Right kidney (tissue), 9 donors: Measurements from ENCODE around the gene ITK.

ENCODE experiments used
- DNase-seq: peaks from one replicate; pipeline ENCODE4 v3.0.0-alpha.2; 2016
- long read RNA-seq, 8 donors: transcript quantifications; one replicate each; lab custom pipeline, GENCODE V29; 2026

Gene ITK
- long read RNA-seq, donor 1: 0 reads
- long read RNA-seq, donor 2: 0 reads
- long read RNA-seq, donor 3: 0 reads
- long read RNA-seq, donor 4: 0 reads
- long read RNA-seq, donor 5: 0 reads
- long read RNA-seq, donor 6: 0 reads
- long read RNA-seq, donor 7, partial matches to known transcripts: 63 of 63 reads
- long read RNA-seq, donor 7, other reads (novel, unspliced or antisense): 0 of 63 reads
- long read RNA-seq, donor 8, full-length matches to known transcripts: 1 of 1 reads
- long read RNA-seq, donor 8, partial matches to known transcripts: 0 of 1 reads
- long read RNA-seq, donor 8, other reads (novel, unspliced or antisense): 0 of 1 reads

GRCh38 chr5:157180374-157181264 lies at the start of gene ITK:
Gene ITK (plus strand): TSS chr5:157180840. CDS start chr5:157180978, 138 bp downstream.
- DNase-seq: no peak

GRCh38 chr5:157130925-157131324 lies 49.7 kb upstream of the ITK start:
- no peak for DNase-seq

- DNase-seq: no peak
These were observed 48.4 kb upstream of the ITK start for GRCh38 chr5:157132281-157132612.

DNA sequence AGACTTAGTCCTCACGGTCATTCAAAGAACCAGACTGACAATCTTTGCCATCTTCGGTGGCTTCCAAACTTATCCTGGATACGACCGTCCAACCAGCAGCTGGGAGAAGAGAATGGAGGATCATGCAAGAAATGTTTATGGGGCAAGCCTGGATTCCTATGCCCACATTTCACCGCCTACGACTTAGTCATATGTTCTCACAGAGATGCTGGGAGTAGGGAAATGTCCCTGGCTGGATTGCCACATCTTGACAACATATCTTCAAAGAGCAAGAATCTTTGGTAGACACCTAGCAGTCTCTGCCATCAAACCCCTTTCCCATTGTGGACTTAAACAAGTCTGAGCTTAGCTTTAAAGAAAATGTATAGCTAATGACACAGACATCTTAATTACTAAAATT lies 42.9 kb upstream of the ITK start:
- no peak for DNase-seq

- peak; percentile 87 for DNase-seq
These were observed 38.1 kb upstream of the ITK start, which contains the start of gene MED7 for GRCh38 chr5:157142317-157143126. Gene MED7 (minus strand): TSS chr5:157142865. CDS start chr5:157139431, 3,434 bp downstream.

- peak; percentile 92 for DNase-seq
These were observed 37.3 kb upstream of the ITK start for GRCh38 chr5:157143127-157143971.

- peak; percentile 45 for DNase-seq
These were observed 31.7 kb upstream of the ITK start for GRCh38 chr5:157148734-157149615.

DNA sequence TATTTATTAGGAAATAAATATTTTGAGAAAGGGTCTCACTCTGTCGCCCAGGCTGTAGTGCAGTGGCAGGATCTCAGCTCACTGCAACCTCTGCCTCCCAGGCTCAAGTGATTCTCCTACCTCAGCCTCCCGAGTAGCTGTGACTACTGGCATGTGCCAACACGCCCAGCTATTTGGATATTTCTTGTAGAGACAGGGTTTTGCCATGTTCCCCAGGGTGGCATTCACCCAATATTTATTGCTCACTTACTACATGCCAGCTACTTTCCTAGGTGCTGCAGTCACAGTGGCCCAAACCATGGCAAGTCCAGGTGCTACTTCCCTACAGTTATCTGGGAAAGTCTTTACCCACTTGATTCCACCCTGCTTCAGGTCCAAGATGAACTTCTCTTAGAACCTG lies 29.6 kb upstream of the ITK start:
- no peak for DNase-seq

GRCh38 chr5:157155297-157155696 lies 25.3 kb upstream of the ITK start:
- no peak for DNase-seq

GRCh38 chr5:157157293-157157891 lies 23.2 kb upstream of the ITK start:
- DNase-seq: no peak

DNA sequence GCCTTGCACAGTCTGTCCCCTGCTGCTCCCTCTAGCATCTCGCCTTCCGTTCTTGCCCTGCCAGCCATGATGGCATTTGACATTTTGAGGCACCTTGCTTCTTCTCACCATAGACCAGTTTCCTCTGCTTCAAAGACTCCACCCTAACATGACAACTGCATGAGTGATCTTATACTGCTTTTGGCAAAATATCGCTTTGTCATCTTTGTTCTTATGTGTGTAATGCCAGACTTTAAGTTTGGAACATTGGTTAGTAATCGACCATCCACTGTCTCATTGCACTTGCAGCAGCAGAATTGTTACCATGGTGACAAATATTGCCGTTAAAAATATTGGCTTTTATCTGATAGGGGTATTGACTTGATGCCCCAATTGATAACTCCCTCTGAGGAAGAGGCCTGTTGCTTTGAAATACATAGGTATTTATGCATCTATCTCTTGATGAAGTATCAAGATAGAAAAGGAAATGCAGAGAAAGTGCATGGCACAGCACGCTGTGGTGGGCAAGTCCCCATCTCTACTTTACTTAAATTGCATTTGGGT lies 21.4 kb upstream of the ITK start:
- no peak for DNase-seq

DNA sequence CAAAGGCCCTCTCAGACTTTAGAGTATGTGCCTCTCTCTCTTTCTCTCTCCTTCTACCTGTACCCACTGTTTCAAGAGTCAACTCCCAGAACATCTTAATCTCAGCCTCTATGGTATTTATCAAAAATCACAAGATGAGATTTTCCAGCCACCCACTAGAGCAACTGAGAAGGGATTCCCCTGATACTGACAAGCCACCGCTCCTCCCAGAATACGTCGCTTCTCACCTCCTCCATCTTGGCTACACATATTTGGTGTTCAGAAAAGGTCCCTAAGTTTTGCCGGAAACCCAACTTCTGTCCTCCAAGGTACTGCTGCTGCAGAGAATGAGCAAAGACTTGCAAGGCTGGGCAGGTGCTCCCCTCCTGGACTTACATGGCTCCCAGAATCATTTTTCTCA lies 20.6 kb upstream of the ITK start:
- DNase-seq: no peak

- no peak for DNase-seq
These were observed 18.6 kb upstream of the ITK start for GRCh38 chr5:157161996-157162395.

- no peak for DNase-seq
These were observed 17.6 kb upstream of the ITK start for GRCh38 chr5:157162919-157163510.

DNA sequence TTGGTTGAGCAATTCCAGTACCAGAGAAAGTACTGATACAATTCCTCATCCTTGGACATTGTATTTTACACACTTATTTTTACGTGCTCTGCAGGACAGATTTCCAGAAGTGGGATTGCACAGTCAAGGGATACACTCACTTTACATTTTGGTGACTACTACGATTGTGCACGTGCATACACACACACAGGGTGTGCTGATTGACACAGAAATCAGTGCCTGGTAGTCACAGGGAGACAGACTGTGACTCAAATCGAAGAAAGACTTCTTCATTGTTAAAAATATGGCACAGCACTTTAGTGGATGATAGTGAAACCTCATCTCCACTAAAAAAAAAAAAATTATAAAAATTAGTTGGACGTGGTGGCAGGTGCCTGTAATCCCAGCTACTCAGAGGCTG lies 16.1 kb upstream of the ITK start:
- DNase-seq: no peak

DNA sequence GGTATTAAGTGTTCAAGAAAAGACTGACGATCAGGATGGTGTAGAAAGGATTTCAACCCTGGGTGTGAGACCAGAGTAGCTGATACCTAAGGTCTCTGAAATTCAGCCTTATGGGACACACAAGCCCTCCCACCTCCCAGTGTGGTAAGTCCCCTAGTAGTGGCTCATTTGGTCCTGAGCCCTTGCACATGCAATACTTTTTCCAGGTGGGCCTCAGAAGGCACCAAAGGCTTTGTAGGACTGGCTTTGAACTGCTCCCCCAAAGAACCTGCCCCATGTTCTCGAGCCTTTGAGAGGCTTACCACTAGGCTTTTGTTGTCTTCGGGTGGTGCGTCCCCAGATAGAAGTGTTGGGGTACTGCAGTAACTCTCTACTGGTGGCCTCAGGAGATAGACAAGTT lies 15.4 kb upstream of the ITK start:
- DNase-seq: no peak

DNA sequence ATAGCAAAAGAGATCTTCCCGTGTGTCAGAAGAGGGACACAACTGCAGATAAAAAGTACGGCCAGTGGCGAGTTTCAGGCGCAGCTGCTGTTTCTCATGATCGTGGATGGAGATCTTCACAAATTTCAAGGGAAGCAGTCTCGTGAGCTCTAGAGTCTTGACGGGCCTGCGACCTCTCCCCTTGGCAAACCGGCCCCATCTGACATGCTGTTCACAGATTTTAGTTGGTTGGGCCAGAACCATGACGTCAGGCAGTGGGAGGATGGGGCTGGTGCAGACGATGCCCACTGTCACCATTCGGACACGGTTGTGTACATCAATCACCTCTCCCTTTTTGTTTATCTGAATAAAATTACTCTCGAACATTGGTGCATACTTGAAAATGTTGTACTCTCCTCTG lies 15.0 kb upstream of the ITK start:
- no peak for DNase-seq

DNA sequence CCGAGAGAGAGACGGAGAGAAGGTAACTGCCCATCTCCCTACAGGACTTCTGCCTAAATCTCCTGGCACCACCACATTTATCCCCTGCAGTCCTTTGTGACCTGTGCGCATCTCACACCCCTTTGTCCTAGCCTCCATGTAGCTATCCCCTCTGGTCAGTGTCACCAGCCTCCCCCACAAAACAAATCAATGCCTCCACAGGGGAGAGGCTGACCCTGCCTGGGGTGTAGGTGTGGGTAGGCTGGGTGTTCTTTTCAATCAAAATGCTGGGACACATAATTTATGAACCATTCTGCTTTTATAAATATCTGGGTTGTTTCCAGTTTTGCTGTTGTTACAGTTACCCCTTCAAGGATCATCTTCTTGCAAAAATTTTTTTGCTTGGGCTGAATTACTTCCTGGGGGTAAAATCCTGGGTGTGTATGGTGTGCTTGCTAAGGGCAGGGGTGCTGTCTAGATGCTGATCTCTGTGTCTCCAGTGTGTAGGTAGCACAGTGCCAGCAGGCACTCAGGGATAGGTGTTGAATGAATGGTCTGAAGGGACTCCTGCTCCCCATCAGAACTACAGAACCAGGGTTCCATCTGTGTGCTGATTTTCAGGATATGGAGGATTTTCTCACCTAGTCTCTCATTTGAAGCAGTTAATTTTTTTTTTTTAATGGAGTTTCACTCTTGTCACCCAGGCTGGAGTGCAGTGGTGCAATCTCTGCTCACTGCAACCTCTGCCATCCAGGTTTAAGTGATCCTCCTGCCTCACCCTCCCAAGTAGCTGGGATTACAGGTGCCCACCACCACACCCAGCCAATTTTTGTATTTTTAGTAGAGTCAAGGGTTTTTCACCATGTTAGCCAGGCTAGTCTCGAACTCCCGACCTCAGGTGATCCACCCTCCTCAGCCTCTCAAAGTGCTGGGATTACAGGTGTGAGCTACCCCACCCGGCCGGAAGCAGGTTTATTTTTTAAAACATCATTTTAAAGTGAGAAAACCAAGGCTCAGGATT lies 14.1 kb upstream of the ITK start, which contains the start of gene GARIN3:
TSS of gene GARIN3 (minus strand) at position 51 of the 1,000 bp plus-strand sequence. CDS start 96 bp downstream, outside the sequence.
- DNase-seq: no peak
